ENCODE measurements around the gene EIF2B2. TPM values are rescaled to one million over a fixed set of nuclear protein-coding genes. Genes with fewer than 3 reads are reported as not detected.

EIF2B2 gene
- total RNA-seq, 1 experiment from 2014 or later, result 48.3 TPM

DNA sequence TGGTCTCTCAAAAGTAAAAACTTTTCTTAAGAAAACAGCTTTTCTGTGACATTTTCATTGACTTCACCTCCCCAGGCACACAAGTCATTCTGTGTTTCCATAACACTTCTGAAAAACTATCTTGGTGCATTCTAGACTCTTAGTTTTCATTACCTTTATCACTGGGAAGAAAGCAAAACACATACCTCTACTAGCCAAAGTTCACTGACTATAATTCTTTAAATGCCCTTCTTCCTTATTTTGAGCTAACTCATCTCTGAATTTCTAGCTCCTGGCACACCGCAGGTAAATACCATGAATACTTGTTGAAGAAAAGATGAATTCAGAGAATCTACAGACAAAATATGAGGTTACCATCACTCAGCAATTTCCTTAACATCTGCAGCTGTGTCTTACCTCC, 27.4 kb downstream of the EIF2B2 start:
- H2BK12ac ChIP-seq (ENCODE audit: insufficient read length, low read depth, low read length), result no peak overlapping the region
- H3K23ac ChIP-seq (ENCODE audit: insufficient read length, low read depth, low read length), result no peak overlapping the region
- no peaks in the 10 kb centered on the region for H3K79me1 ChIP-seq (ENCODE audit: insufficient read depth, low read depth, low read length, poor library complexity, severe bottlenecking)
- DNase-seq, result no peak
- no peak overlapping the region for H3K56ac ChIP-seq (ENCODE audit: insufficient read length, low read depth, low read length)
- no peak overlapping the region for H3K4ac ChIP-seq (ENCODE audit: low read depth, low read length)
- H4K8ac ChIP-seq (replicated peaks; ENCODE audit: insufficient read length, low read depth, low read length), result no peak overlapping the region
- no peak overlapping the region for H2AK5ac ChIP-seq (ENCODE audit: insufficient read length, low read length)
- H2BK20ac ChIP-seq (ENCODE audit: low read depth, low read length, poor library complexity, severe bottlenecking), result no peak overlapping the region
- H3K9ac ChIP-seq (ENCODE audit: extremely low read depth, insufficient read length, low read length), result no peak overlapping the region
- no peak overlapping the region for H2BK5ac ChIP-seq (ENCODE audit: insufficient read length, low read length)
- H3K4me1 Mint-ChIP-seq, result no peaks in the 10 kb centered on the region
- H4K5ac ChIP-seq (ENCODE audit: insufficient read length, low read depth, low read length), result no peak overlapping the region
- H3K9me3 Mint-ChIP-seq, result no peaks in the 10 kb centered on the region
- no peak overlapping the region for H3K4me2 ChIP-seq (ENCODE audit: insufficient read depth, insufficient read length, low read length)
- no peak overlapping the region for H3K18ac ChIP-seq (ENCODE audit: insufficient read length, low read depth, low read length)
- H3K23me2 ChIP-seq (ENCODE audit: insufficient read length, low read depth, low read length, poor library complexity, severe bottlenecking), result no peaks in the 10 kb centered on the region
- TF ChIP-seq, protein P1, sequence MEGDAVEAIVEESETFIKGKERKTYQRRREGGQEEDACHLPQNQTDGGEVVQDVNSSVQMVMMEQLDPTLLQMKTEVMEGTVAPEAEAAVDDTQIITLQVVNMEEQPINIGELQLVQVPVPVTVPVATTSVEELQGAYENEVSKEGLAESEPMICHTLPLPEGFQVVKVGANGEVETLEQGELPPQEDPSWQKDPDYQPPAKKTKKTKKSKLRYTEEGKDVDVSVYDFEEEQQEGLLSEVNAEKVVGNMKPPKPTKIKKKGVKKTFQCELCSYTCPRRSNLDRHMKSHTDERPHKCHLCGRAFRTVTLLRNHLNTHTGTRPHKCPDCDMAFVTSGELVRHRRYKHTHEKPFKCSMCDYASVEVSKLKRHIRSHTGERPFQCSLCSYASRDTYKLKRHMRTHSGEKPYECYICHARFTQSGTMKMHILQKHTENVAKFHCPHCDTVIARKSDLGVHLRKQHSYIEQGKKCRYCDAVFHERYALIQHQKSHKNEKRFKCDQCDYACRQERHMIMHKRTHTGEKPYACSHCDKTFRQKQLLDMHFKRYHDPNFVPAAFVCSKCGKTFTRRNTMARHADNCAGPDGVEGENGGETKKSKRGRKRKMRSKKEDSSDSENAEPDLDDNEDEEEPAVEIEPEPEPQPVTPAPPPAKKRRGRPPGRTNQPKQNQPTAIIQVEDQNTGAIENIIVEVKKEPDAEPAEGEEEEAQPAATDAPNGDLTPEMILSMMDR (conservative IDR thresholded peaks at IDR 0.05), result no peak
- H3K4me3 Mint-ChIP-seq, result no peak overlapping the region
- no peak overlapping the region for H3K27ac ChIP-seq (ENCODE audit: insufficient read length, low read depth, low read length)
- no peak overlapping the region for H3T11ph ChIP-seq (ENCODE audit: low read length)
- no peak overlapping the region for H2BK15ac ChIP-seq (ENCODE audit: low read depth, low read length)
- no peaks in the 10 kb centered on the region for H3K9me3 ChIP-seq (ENCODE audit: control insufficient read depth, low read depth, low read length)
- H2AFZ ChIP-seq (ENCODE audit: low read length), result no peak overlapping the region
- H3K27me3 ChIP-seq (ENCODE audit: insufficient read depth, low read length), result no peaks in the 10 kb centered on the region
- no CpG with 5 or more reads among the region's 1 CpG for WGBS (ENCODE audit: extremely low coverage, insufficient read length, low lambda C conversion rate)
- no peak overlapping the region for H3K14ac ChIP-seq (ENCODE audit: insufficient read depth, low read length)
- H3K4me1 ChIP-seq (ENCODE audit: insufficient read depth, low read length), result no peaks in the 10 kb centered on the region
- H3K27me3 Mint-ChIP-seq (ENCODE audit: low read depth), result no peaks in the 10 kb centered on the region
- no peak overlapping the region for H3K27ac Mint-ChIP-seq
- H4K91ac ChIP-seq (ENCODE audit: insufficient read length, low read depth, low read length), result no peak overlapping the region
- H3K79me2 ChIP-seq (ENCODE audit: insufficient read depth, low read length), result no peaks in the 10 kb centered on the region
- peaks cover 5 to 37% (median 21%) of the 10 kb centered on the region in 3 experiments; a peak in 5 of 7 replicates for H3K36me3 Mint-ChIP-seq (ENCODE audit: insufficient read depth in 1 of 3, low read depth in 3 of 3)
- no peaks in the 10 kb centered on the region for H4K20me1 ChIP-seq (ENCODE audit: control insufficient read depth, insufficient read depth, insufficient read length)
- no peak overlapping the region for H2BK120ac ChIP-seq (ENCODE audit: low read depth, low read length, poor library complexity, severe bottlenecking)

All from H9 (cell line).